ENCODE data around the gene ASPM. TPM values are rescaled to one million over a fixed set of nuclear protein-coding genes. Genes with fewer than 3 reads are reported as not detected.
A peak's percentile ranks its signal among the peaks of the same experiment; 100 is the strongest.

The ASPM gene
- total and polyA plus RNA-seq, 9 of the 15 experiments (the other 6 are each of a cell fraction or from before 2014, with no cell fraction given) = 22.7 to 84.4 (median 46.4) TPM

- ChIA-PET POLR2A (interaction anchor here (1.2 to 2.0 kb wide), 4 partner anchors 8 to 26 kb away, joined by 3 to 5 read pairs (median 4); no protein-coding TSS in a partner anchor), CTCF (ENCODE audit: low intra/inter-chr PET ratio) (interaction anchor here (0.7 kb wide), 1 partner anchor 28 kb away, joined by 4 read pairs; no protein-coding TSS in a partner anchor)
- Histone ChIP-seq H3K79me2 (ENCODE audit: control insufficient read depth, insufficient read depth, low read length) (no peaks in the 10 kb centered on the region), H4K20me1 (replicated peaks; ENCODE audit: control insufficient read depth, insufficient read depth, low read length) (no peaks in the 10 kb centered on the region), H3K9me1 (ENCODE audit: control insufficient read depth, insufficient read depth, low read length) (no peaks in the 10 kb centered on the region), H3K4me3 (no peak overlapping the region), H3K4me2 (ENCODE audit: insufficient read depth, low read length) (no peak overlapping the region), H3K4me1 (replicated peaks in 1 of 2; ENCODE audit: control insufficient read depth in 2 of 2, insufficient read depth in 2 of 2, low read length in 2 of 2) (peaks cover 2% of the 10 kb centered on the region in 2 experiments; a peak in 1 of 5 replicates), H3K27ac (ENCODE audit: extremely low read depth, low read depth, low read length) (no peak overlapping the region), H3K36me3 (ENCODE audit: control insufficient read depth, insufficient read depth, low read length) (no peaks in the 10 kb centered on the region; the same call in 2 of the 3 replicates), H3K27me3 (ENCODE audit: control insufficient read depth in 2 of 2, insufficient read depth in 2 of 2, low read length in 2 of 2) (no peaks in the 10 kb centered on the region), H3K9me3 (replicated peaks; ENCODE audit: control insufficient read depth, insufficient read depth, low read depth, low read length) (no peaks in the 10 kb centered on the region), H3K9ac (ENCODE audit: insufficient read depth in 1 of 2, low read depth in 2 of 2, low read length in 2 of 2) (no peak overlapping the region), H2AFZ (ENCODE audit: low read depth, low read length) (peak overlapping the region; percentile 9; the same call in 1 of the 2 replicates)
- DNase-seq (ENCODE audit: extremely low read depth in 1 of 4, low spot score in 3 of 4) = peak in 2 of 4 experiments; percentile 26 to 53
- no TSS peak for BruUV-seq (replicated peaks)
- ATAC-seq = peak; percentile 89
- TF ChIP-seq, protein P1, sequence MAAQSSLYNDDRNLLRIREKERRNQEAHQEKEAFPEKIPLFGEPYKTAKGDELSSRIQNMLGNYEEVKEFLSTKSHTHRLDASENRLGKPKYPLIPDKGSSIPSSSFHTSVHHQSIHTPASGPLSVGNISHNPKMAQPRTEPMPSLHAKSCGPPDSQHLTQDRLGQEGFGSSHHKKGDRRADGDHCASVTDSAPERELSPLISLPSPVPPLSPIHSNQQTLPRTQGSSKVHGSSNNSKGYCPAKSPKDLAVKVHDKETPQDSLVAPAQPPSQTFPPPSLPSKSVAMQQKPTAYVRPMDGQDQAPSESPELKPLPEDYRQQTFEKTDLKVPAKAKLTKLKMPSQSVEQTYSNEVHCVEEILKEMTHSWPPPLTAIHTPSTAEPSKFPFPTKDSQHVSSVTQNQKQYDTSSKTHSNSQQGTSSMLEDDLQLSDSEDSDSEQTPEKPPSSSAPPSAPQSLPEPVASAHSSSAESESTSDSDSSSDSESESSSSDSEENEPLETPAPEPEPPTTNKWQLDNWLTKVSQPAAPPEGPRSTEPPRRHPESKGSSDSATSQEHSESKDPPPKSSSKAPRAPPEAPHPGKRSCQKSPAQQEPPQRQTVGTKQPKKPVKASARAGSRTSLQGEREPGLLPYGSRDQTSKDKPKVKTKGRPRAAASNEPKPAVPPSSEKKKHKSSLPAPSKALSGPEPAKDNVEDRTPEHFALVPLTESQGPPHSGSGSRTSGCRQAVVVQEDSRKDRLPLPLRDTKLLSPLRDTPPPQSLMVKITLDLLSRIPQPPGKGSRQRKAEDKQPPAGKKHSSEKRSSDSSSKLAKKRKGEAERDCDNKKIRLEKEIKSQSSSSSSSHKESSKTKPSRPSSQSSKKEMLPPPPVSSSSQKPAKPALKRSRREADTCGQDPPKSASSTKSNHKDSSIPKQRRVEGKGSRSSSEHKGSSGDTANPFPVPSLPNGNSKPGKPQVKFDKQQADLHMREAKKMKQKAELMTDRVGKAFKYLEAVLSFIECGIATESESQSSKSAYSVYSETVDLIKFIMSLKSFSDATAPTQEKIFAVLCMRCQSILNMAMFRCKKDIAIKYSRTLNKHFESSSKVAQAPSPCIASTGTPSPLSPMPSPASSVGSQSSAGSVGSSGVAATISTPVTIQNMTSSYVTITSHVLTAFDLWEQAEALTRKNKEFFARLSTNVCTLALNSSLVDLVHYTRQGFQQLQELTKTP (IDR thresholded peaks at IDR 0.05; ENCODE audit: low read depth in 1 of 2, partially characterized antibody in 2 of 2) = no peak
- peak; percentile 44 for TF ChIP-seq VEZF1 (CRISPR knock-in tag; IDR thresholded peaks at IDR 0.05)
- TF ChIP-seq E2F6 (IDR thresholded peaks at IDR 0.05; ENCODE audit: borderline replicate concordance in 1 of 2, extremely low read depth in 1 of 2, insufficient read depth in 1 of 2, insufficient read length in 1 of 2, low read depth in 1 of 2, low read length in 1 of 2, poor library complexity in 1 of 2, severe bottlenecking in 1 of 2) = peak in 1 of 2 experiments; percentile 22
- FAIRE-seq = peak; percentile 11
- in situ Hi-C loops (cut with MboI) = no loop called here
- 34% methylated on average over 3 of the region's 4 CpGs for WGBS (ENCODE audit: insufficient coverage, low coverage, missing lambda C conversion rate)
- intact Hi-C loops (cut with micrococcal nuclease) = no loop called here
Measured at GRCh38 chr1:197152662-197153061, 6.2 kb upstream of the ASPM start.
